Measurements from ENCODE around the gene OVCA2. TPM values are rescaled to one million over a fixed set of nuclear protein-coding genes. Genes with fewer than 3 reads are reported as not detected.
A peak's percentile ranks its signal among the peaks of the same experiment; 100 is the strongest.

Gene OVCA2
- total RNA-seq (10 to 100 TPM; 27.9 to 36.7 TPM), polyA plus RNA-seq (10 to 100 TPM; 49.6 to 90.3 TPM)

DNA sequence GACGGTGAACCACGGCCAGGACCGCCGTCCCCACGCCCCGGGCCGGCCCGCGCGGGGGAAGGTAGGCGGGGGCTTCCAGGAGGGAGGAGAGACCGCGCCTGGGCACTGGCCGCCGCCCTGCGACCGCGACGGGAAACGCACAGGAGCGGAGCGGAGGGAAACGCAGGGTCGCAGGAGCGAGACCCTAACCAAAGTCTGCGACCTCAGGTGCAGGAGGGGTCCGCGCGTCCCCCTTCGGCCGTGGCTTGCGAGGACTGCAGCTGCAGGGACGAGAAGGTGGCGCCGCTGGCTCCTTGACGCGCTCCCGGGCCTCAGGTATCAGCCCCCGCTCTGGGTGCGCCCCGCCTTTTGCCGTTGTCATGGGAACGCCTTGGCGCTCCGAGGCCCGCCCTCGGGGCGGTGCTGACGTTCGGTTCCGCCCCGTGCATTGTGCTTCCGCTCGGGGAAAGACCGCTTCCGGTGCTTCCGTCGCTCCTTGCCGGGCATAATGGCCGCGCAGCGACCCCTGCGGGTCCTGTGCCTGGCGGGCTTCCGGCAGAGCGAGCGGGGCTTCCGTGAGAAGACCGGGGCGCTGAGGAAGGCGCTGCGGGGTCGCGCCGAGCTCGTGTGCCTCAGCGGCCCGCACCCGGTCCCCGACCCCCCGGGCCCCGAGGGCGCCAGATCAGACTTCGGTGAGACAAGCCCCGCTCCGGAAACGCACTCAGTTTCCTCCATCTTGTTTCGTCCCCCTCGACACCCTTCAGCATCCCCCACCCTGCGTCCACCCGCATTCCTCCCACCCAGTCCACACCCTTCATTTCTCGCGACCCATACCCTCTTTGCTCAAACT is at the start of gene OVCA2:
Gene OVCA2, plus strand, starts transcription at position 462 of the 829 bp plus-strand sequence. Its CDS starts 26 bp downstream, at position 488.
- Mint-ChIP-seq H3K36me3 (peaks cover 11 to 37% of the 10 kb centered on the region in 2 donors), H3K27ac (peak within 1 kb of the TSS; percentile 89 to 98 (median 96)), H3K4me1 (peaks cover 6 to 32% (median 14%) of the 10 kb centered on the region in 4 donors), H3K27me3 (no peaks in the 10 kb centered on the region), H3K9me3 (peaks cover 0 to 2% (median 0%) of the 10 kb centered on the region in 8 donors), H3K4me3 (peak within 1 kb of the TSS; percentile 90 to 94 (median 92))
- ChIA-PET CTCF (ENCODE audit: partially characterized antibody) (interaction anchor here (1.3 kb wide), 1 partner anchor 212 kb away, joined by 3 read pairs; no protein-coding TSS in a partner anchor), POLR2A (ENCODE audit: partially characterized antibody) (interaction anchor here (1.0 to 3.0 kb wide), 12 partner anchors 10 to 325 kb away, joined by 3 to 13 read pairs (median 4); partner anchors contain the start of genes DPH1, HIC1 and RTN4RL1)
- Histone ChIP-seq H3K36me3 (ENCODE audit: insufficient read depth, low read length) (peaks cover 32% of the 10 kb centered on the region), H3K4me3 (ENCODE audit: low read length in 2 of 2) (peak within 1 kb of the TSS; percentile 64 to 79), H3K27me3 (ENCODE audit: insufficient read depth, low read length) (no peaks in the 10 kb centered on the region), H3K9me3 (ENCODE audit: control insufficient read depth in 1 of 2, low read length in 2 of 2) (no peaks in the 10 kb centered on the region), H3K27ac (ENCODE audit: low read depth, low read length) (peak within 1 kb of the TSS; percentile 85), H3K4me1 (ENCODE audit: insufficient read depth, low read length) (peaks cover 24% of the 10 kb centered on the region)
- intact Hi-C loops (cut with micrococcal nuclease) = loop anchor here (1.0 to 10.0 kb wide), 9 partner anchors 9 to 397 kb away; partner anchors contain the start of genes DPH1, RILP, RPA1 and RTN4RL1
- DNase-seq = peak; percentile 96 to 98 (median 97)

DNA sequence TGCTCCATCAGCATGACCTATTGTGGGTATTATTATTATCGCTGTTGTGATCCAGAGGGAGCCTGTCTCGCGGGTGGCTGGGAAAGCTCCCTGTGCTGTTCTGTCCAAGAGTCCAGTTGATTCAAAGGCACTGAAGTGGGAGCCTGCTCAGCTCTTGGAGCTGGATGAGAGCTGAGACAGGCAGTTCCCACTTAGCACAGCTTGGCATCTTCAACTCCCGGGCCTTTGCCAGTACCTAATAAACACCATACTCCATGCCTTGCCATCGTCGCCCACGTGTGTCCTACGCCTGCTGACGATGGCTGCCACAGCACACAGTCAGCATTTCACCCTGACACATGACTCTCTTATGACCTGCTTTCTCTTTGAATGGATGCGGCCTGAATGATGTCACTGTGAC is 49.3 kb upstream of the OVCA2 start:
- Histone ChIP-seq H3K27ac (ENCODE audit: low read depth, low read length) (no peak overlapping the region), H3K9me3 (ENCODE audit: control insufficient read depth in 1 of 2, low read length in 2 of 2) (no peaks in the 10 kb centered on the region), H3K27me3 (ENCODE audit: insufficient read depth, low read length) (peaks cover 4% of the 10 kb centered on the region), H3K36me3 (ENCODE audit: insufficient read depth, low read length) (no peaks in the 10 kb centered on the region), H3K4me1 (ENCODE audit: insufficient read depth, low read length) (no peaks in the 10 kb centered on the region), H3K4me3 (ENCODE audit: low read length in 2 of 2) (no peak overlapping the region)
- DNase-seq = no peak
- Mint-ChIP-seq H3K36me3 (no peaks in the 10 kb centered on the region), H3K4me3 (no peak overlapping the region), H3K27ac (peak overlapping the region in 1 of 7 donors; percentile 57), H3K9me3 (peaks cover 0 to 1% (median 0%) of the 10 kb centered on the region in 8 donors), H3K4me1 (peaks cover 0 to 6% (median under 1%) of the 10 kb centered on the region in 4 donors), H3K27me3 (peaks cover 10 to 13% of the 10 kb centered on the region in 2 donors)
- intact Hi-C loops (cut with micrococcal nuclease) = no loop called here
- ChIA-PET POLR2A (ENCODE audit: partially characterized antibody) (no interaction called here), CTCF (ENCODE audit: partially characterized antibody) (no interaction called here)

DNA sequence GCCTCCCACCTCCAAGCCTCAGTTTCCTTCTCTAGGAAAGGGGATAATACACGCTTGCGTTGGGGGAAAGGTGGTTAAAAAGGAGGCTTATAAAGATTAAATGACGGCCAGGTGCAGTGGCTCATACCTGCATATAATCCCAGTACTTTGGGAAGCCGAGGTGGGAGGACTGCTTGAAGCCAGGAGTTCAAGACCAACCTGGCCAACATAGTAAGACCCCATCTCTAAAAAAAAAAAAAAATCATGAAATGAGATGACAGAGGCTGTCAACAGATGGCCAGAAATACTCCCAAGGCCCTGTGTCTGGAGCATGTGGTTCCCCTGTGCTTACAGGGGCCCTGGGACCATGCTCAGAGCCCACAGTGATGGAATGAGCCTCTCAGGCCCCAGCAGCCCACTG is 47.1 kb upstream of the OVCA2 start:
- Mint-ChIP-seq H3K9me3 (peaks cover 0 to 5% (median 0%) of the 10 kb centered on the region in 8 donors), H3K4me1 (peaks cover 4 to 11% (median 7%) of the 10 kb centered on the region in 4 donors), H3K4me3 (no peak overlapping the region), H3K27ac (no peak overlapping the region), H3K27me3 (peaks cover 16 to 18% of the 10 kb centered on the region in 2 donors), H3K36me3 (no peaks in the 10 kb centered on the region)
- intact Hi-C loops (cut with micrococcal nuclease) = no loop called here
- ChIA-PET POLR2A (ENCODE audit: partially characterized antibody) (no interaction called here), CTCF (ENCODE audit: partially characterized antibody) (no interaction called here)
- Histone ChIP-seq H3K27ac (ENCODE audit: low read depth, low read length) (no peak overlapping the region), H3K4me1 (ENCODE audit: insufficient read depth, low read length) (no peaks in the 10 kb centered on the region), H3K36me3 (ENCODE audit: insufficient read depth, low read length) (no peaks in the 10 kb centered on the region), H3K4me3 (ENCODE audit: low read length in 2 of 2) (no peak overlapping the region), H3K9me3 (ENCODE audit: control insufficient read depth in 1 of 2, low read length in 2 of 2) (no peaks in the 10 kb centered on the region), H3K27me3 (ENCODE audit: insufficient read depth, low read length) (peaks cover 4% of the 10 kb centered on the region)
- DNase-seq = no peak

DNA sequence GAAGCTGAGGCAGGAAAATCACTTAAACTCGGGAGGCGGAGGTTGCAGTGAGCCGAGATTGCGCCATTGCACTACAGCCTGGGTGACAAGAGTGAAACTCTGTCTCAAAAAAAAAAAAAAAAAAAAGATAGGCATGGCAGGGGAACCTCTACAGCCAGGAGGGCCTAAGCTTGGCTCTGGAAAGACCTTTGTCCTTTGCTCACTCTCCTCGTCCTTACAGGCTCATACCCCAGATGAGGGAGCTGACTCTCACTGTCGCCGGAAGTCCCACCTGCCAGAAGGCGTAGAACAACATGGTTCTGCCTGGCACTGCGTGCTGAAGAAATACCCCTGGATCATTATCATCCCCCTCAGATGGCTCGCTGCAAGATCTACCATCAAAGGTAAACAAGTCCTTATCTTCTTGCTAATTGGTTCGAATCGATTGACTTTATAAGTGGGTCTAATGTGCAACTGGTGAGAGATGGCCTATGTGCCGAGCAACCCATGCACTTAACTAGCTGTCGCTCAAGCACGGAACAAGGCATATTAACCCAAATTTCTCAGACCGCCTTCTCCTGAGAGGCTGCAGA is 46.4 kb upstream of the OVCA2 start:
- H3K4me1 ChIP-seq (ENCODE audit: insufficient read depth, low read length) = no peaks in the 10 kb centered on the region
- Mint-ChIP-seq H3K36me3 (no peaks in the 10 kb centered on the region), H3K9me3 (peaks cover 0 to 5% (median 0%) of the 10 kb centered on the region in 8 donors), H3K27me3 (peaks cover 16 to 18% of the 10 kb centered on the region in 2 donors), H3K4me3 (no peak overlapping the region), H3K27ac (no peak overlapping the region), H3K4me1 (peaks cover 4 to 11% (median 7%) of the 10 kb centered on the region in 4 donors)
- ChIA-PET CTCF (ENCODE audit: partially characterized antibody) (no interaction called here), POLR2A (ENCODE audit: partially characterized antibody) (no interaction called here)
- DNase-seq = no peak
- no peak overlapping the region for H3K4me3 ChIP-seq (ENCODE audit: low read length in 2 of 2)
- no peaks in the 10 kb centered on the region for H3K36me3 ChIP-seq (ENCODE audit: insufficient read depth, low read length)
- H3K27ac ChIP-seq (ENCODE audit: low read depth, low read length) = no peak overlapping the region
- H3K9me3 ChIP-seq (ENCODE audit: control insufficient read depth in 1 of 2, low read length in 2 of 2) = no peaks in the 10 kb centered on the region
- peaks cover 4% of the 10 kb centered on the region for H3K27me3 ChIP-seq (ENCODE audit: insufficient read depth, low read length)
- intact Hi-C loops (cut with micrococcal nuclease) = no loop called here

DNA sequence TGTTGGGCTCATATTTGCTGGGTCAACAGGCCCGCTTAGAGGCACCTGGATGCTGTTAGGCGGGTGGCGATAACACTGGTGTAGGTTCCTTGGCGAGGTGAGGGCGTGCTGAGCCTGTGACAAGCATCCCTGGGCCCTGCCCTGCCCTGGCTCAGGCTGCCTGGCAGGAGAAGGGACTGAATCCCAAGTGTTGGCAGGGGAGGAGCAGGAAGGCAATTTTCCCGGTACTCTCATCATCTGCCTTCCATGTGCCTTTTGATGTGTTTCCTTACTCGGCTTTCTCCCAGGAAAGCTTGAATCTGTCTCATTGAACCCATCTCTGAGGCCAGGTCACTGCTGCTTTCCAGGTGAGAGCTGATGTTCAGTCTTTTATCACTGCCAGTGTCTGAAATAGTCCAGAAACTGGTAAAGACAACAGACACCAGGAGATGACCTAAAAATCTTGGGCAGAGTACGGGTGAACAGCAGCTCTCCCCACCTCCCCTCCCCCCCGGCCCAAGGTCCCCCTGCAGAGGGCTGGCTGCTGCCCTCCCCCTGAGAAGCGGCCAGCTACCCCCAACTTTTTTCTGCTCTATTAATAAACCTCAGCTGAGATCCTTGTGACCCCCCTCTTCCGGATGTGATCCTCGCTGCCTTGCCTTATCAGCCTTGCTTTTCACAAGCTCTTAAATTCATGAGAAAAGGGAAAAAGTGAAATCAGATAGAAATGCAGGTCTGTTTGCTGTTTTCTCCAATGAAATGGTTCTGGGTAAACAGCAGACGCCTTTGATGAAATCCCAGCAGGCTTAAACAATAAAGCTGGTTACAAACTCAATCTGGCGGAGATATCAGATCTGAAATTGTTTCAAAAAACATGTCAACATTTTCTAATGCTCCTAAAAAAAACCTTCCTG is 45.7 kb upstream of the OVCA2 start:
- no peaks in the 10 kb centered on the region for H3K9me3 ChIP-seq (ENCODE audit: control insufficient read depth in 1 of 2, low read length in 2 of 2)
- intact Hi-C loops (cut with micrococcal nuclease) = no loop called here
- Mint-ChIP-seq H3K4me3 (no peak overlapping the region), H3K27me3 (peaks cover 16% of the 10 kb centered on the region in 2 donors), H3K27ac (no peak overlapping the region), H3K9me3 (peaks cover 0 to 4% (median 0%) of the 10 kb centered on the region in 8 donors), H3K4me1 (peaks cover 4 to 11% (median 7%) of the 10 kb centered on the region in 4 donors), H3K36me3 (no peaks in the 10 kb centered on the region)
- no peak overlapping the region for H3K4me3 ChIP-seq (ENCODE audit: low read length in 2 of 2)
- H3K27ac ChIP-seq (ENCODE audit: low read depth, low read length) = no peak overlapping the region
- H3K36me3 ChIP-seq (ENCODE audit: insufficient read depth, low read length) = no peaks in the 10 kb centered on the region
- no peaks in the 10 kb centered on the region for H3K4me1 ChIP-seq (ENCODE audit: insufficient read depth, low read length)
- CTCF ChIA-PET (ENCODE audit: partially characterized antibody) = no interaction called here
- H3K27me3 ChIP-seq (ENCODE audit: insufficient read depth, low read length) = peaks cover 4% of the 10 kb centered on the region
- POLR2A ChIA-PET (ENCODE audit: partially characterized antibody) = no interaction called here
- DNase-seq = no peak

DNA sequence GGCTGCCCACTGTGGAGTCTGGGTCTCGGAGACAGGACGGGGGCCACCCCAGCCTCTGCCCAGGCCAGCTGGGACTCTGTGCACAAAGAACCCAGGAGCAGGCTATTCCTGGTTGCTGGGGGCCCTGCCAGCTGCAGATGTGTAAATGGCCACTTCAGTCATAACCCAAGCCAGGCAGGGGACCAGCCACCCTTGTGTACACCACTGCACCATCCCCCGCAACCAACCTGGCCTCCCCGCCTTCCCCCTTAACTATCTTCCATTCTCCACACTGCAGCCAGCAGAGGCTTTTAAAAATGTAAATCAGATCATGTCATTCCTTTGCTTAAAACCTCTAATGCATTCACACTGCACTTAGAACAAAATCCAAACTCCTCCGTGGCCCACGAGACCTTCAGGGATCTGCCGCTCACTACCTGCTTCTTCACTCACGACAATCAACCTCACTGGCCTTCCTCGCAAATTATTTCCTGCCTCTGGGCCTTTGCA is 45.0 kb upstream of the OVCA2 start:
- DNase-seq = no peak
- H3K4me1 Mint-ChIP-seq = peaks cover 4 to 11% (median 7%) of the 10 kb centered on the region in 4 donors
- H3K36me3 Mint-ChIP-seq = no peaks in the 10 kb centered on the region
- Histone ChIP-seq H3K9me3 (ENCODE audit: control insufficient read depth in 1 of 2, low read length in 2 of 2) (no peaks in the 10 kb centered on the region), H3K27me3 (ENCODE audit: insufficient read depth, low read length) (peaks cover 4% of the 10 kb centered on the region), H3K4me1 (ENCODE audit: insufficient read depth, low read length) (no peaks in the 10 kb centered on the region), H3K4me3 (ENCODE audit: low read length in 2 of 2) (no peak overlapping the region), H3K36me3 (ENCODE audit: insufficient read depth, low read length) (no peaks in the 10 kb centered on the region), H3K27ac (ENCODE audit: low read depth, low read length) (no peak overlapping the region)
- H3K27ac Mint-ChIP-seq = no peak overlapping the region
- POLR2A ChIA-PET (ENCODE audit: partially characterized antibody) = no interaction called here
- peaks cover 0 to 4% (median 0%) of the 10 kb centered on the region in 8 donors for H3K9me3 Mint-ChIP-seq
- peak overlapping the region in 4 of 8 donors; percentile 5 to 40 (median 17) for H3K4me3 Mint-ChIP-seq
- CTCF ChIA-PET (ENCODE audit: partially characterized antibody) = no interaction called here
- peaks cover 16% of the 10 kb centered on the region in 2 donors for H3K27me3 Mint-ChIP-seq
- intact Hi-C loops (cut with micrococcal nuclease) = no loop called here

Data from CD4-positive, alpha-beta memory T cell (primary cell).